Inferior parietal cortex (tissue), 1 donor: ENCODE measurements around the gene ORM2.

ENCODE experiments used
- DNase-seq: peaks from one replicate; pipeline ENCODE4 v3.0.0-alpha.2; 2016; ENCODE audit errors: extremely low spot score

The ORM2 gene

GRCh38 chr9:114348906-114349482 lies 19.3 kb downstream of the ORM2 start:
- DNase-seq = peak; percentile 47

- DNase-seq = no peak
Measured at GRCh38 chr9:114349713-114350480, 20.2 kb downstream of the ORM2 start.

DNA sequence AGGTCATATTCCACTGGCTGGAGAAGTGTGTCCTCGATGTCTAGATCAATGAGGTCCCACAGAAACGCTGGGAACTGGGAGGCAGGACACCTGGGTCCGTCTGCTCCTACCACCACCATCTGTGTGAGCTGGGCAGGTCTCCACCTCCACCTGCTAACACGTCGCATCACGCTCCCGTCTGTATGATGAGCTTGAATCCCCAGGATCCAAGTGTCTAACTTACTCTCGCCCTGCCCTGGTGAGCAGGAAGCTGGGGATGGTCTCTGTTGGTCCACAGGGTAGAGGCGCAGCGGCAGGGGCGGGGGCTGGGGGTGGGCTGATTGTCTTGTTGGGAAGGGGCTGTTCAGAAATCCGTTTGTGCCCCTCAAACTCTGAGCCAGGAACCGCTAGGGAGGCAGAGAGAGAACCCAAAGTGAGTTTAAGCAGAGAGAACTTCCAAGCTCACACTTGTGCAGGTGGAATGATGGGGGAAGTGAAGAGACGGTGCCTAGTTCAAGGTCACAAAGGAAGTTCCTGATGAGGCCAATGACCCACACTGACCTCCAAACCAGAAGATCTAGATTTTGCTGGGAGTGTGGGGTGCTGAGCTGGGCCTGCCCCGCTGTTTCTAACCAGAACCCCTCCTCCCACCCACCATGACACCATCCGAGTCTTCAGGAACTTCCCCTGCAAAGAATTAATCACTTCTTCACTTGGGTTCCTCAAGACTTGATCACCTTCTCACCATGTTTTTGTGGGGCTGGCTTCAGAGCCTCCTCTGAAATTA lies 21.1 kb downstream of the ORM2 start:
- DNase-seq = no peak

- DNase-seq = no peak
Measured at GRCh38 chr9:114351932-114352331, 22.3 kb downstream of the ORM2 start.

GRCh38 chr9:114355821-114356220 lies 26.2 kb downstream of the ORM2 start:
- DNase-seq = no peak

DNA sequence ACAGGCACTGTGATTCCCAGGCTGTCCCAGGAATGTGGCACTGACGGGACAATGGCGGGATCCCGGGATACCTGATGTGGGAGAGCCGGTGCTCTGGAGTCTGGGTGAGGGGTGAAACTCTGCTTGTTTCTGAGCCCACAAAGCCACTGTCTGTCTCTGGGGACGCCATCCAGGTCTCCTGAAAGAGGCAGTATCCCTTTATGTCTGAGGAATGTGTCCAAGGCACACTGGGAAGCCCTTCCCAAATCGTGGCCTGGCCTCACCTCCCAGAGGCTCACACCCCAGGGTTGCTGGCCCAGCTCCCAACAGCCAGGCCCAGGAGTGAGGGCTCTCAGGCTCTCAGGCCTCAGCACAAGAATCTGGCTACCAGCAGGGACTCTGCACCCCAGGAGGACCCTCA lies 27.1 kb downstream of the ORM2 start:
- DNase-seq = no peak

DNA sequence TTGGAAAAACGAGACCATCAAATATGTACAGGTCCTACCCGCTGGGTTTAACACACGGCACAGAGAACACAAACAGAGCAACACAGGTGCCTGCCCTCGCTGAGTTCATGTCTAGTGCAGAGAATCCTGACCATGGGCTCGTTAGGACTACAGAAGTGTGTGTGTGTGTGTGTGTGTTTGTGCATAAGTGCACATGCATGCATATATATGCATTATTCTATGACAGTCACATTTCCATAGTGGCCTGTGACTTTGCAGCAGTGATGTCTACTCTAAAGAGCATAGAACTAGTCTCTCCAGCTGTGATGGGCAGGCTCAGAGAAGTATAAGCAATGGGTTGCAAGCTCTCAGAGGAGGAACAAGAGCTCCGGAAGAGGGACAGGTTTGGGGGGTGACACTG lies 27.7 kb downstream of the ORM2 start:
- no peak for DNase-seq

DNA sequence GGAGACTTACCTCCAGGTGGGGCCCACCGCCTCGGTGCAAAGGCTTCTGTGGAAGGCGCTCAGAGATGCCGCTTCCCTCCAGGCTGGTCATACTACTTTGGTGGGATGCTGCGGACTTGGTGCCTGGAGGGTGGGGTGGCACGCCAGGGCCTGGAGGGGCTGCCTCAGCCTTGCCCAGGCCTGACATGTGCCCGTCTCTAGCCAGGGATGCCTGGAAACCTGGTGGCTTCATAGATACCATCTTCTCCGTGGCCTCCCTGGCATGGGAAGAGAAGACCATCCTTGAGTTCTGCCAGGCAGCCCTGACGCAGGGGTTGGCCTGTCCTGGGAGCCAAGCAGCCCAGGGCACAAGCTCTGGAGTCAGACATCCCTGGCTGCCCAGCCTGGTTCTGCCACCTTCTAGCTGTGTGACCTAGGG lies 28.3 kb downstream of the ORM2 start:
- DNase-seq = no peak

DNA sequence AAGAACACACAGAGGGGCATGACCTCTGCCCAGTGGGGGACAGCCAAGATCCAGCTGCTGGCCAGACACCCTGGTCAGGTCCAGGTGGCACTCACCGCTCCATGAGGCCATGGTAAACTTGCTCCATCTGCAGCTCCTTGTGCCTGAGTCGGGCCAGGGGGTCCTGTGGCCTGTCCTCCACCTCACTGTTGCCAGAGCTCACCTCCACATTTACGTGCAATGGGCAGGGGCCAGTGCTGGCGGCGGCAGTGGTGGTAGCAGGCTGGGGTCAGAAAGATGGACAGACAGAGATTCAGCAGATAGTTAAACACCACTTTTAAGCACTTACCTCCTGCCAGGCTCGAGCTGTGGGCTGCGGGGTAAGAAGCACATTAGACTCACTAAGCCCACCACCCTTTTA lies 30.1 kb downstream of the ORM2 start:
- no peak for DNase-seq

GRCh38 chr9:114361542-114361941 lies 31.9 kb downstream of the ORM2 start:
- DNase-seq = no peak

DNA sequence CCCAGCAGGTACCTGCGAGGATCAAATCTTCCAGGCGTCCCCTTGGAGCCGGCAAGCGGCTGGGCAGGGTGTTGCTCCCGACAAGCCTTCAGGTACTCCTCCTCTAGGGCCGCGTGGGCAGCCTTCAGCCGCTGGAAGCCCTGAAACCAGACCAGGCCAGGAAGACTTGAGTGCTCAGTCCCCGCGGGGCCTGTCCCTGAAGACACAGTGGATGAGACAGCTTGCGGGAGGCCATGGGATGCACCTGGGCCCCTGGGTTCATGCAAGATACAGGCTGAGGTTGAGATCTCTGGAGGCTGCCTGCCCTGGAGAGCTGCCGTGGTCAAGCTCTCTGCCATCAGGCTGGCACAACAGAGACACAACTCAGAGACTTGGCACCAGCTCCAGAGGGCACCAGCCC lies 32.7 kb downstream of the ORM2 start:
- DNase-seq = no peak

GRCh38 chr9:114363424-114363823 lies 33.8 kb downstream of the ORM2 start:
- DNase-seq = no peak

GRCh38 chr9:114364134-114365041 lies 34.7 kb downstream of the ORM2 start:
- no peak for DNase-seq

DNA sequence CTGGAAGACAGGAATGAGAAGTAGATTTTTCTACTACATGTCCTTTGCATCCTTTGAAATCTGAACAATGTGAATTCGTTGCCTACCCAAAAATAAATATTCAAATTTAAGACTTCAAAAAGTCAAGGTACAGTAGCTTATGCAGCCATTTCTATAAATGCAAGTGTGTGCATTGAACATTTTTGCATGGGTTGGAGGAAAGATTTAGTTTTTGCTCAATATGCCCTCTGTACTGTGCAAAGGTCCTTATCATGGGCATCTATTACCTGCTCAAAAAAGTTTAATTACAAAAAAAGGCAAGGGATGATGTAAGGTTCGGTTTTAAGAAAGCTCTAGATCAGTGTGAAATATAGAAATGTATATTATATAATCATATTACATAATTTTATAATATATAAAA lies 35.5 kb downstream of the ORM2 start:
- no peak for DNase-seq

- no peak for DNase-seq
Measured at GRCh38 chr9:114366334-114367128, 36.9 kb downstream of the ORM2 start.

GRCh38 chr9:114367366-114367765 lies 37.7 kb downstream of the ORM2 start:
- no peak for DNase-seq

DNA sequence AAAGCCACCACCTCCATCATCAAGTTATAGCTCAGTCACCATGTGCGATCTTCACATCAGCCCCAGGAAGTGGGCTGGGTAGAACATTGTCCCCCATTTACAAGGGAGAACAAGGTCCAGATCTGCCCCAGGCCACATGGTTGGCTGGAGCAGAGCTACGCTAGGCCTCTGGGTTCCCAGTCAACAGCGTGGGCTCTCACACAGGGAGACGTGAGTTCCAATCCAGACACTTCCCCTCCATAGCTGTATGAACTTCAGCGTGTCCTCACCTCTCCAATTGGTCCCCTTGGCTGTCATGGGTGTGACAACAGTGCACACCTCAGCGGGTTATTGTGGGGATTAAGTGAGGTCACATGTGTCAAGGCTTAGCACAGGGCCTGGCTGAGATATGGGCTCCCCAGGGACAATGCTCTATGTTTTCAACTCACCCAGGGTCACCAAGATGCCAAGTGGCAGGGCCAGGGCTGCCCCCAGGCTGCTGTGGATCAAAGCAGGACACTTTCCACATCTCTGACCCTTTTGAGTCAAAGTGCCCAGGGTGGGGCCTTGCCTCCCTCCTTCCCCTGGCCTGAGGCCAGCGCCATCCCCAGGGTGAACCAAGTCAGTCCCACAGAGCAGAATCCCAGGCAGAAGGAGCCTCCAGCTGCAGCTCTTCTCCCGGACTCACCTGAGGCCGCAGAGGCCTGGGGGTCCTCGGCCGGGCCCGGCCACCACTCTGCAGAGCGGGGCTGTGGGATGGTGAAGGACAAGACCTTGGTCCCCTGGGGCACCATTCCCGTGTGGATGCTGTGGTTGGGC lies 38.3 kb downstream of the ORM2 start:
- no peak for DNase-seq

- no peak for DNase-seq
Measured at GRCh38 chr9:114369216-114370130, 39.8 kb downstream of the ORM2 start.
